CD4-positive, alpha-beta memory T cell (primary cell): ENCODE measurements around the gene ADAM19. TPM values are rescaled to one million over a fixed set of nuclear protein-coding genes. Genes with fewer than 3 reads are reported as not detected.

Experiments used
- CTCF ChIA-PET: fragments of 350-600 bp; sonication (Branson Sonifier 250); formaldehyde crosslinking; loops from one replicate; lab custom pipeline; 2021; ENCODE audit warnings: inconsistent platforms; ENCODE audit not compliant: partially characterized antibody; lab: Charles Lee
- POLR2A ChIA-PET: fragments of 350-600 bp; sonication (Branson Sonifier 250); formaldehyde crosslinking; loops from one replicate; lab custom pipeline; 2021; ENCODE audit not compliant: partially characterized antibody; lab: Charles Lee
- DNase-seq, 5 donors: peaks; one replicate each; pipeline versions ENCODE4 v3.0.0 to v3.0.0-alpha.2; 2020 to 2022; ENCODE audit warnings: mixed read lengths in 1 of 5
- H3K27ac ChIP-seq: one replicate; pipeline ENCODE4 v1.7.0; 2013; ENCODE audit warnings: low read depth, low read length
- H3K27me3 ChIP-seq: 2 replicates; pipeline ENCODE4 v1.7.0; 2013; ENCODE audit warnings: mild to moderate bottlenecking, low read length, moderate library complexity; ENCODE audit not compliant: insufficient read depth
- H3K36me3 ChIP-seq: 2 replicates; pipeline ENCODE4 v1.7.0; 2013; ENCODE audit warnings: mild to moderate bottlenecking, low read length, moderate library complexity; ENCODE audit not compliant: insufficient read depth
- H3K4me1 ChIP-seq: 2 replicates; pipeline ENCODE4 v1.7.0; 2013; ENCODE audit warnings: mild to moderate bottlenecking, low read length, moderate library complexity; ENCODE audit not compliant: insufficient read depth
- H3K4me3 ChIP-seq, 2 donors: one replicate each; pipeline ENCODE4 v1.7.0; 2013; ENCODE audit warnings: low read length in 2 of 2, mild to moderate bottlenecking in 1 of 2
- H3K9me3 ChIP-seq, 2 donors: one replicate each; pipeline ENCODE4 v1.7.0; 2013; ENCODE audit warnings: low read length in 2 of 2, control low read depth in 1 of 2; ENCODE audit not compliant: control insufficient read depth in 1 of 2
- H3K27ac Mint-ChIP-seq, 7 donors: one replicate each; pipeline ENCODE4 v1.8.0; 2020 to 2021; ENCODE audit warnings: mixed read lengths in 7 of 7, mild to moderate bottlenecking in 6 of 7, inconsistent platforms in 3 of 7, moderate library complexity in 3 of 7
- H3K27me3 Mint-ChIP-seq, 2 donors: one replicate each; pipeline ENCODE4 v1.8.0; 2020 to 2021; ENCODE audit warnings: mixed read lengths in 2 of 2
- H3K36me3 Mint-ChIP-seq, 2 donors: one replicate each; pipeline ENCODE4 v1.8.0; 2020 to 2021; ENCODE audit warnings: mixed read lengths in 2 of 2, inconsistent platforms in 1 of 2, mild to moderate bottlenecking in 1 of 2
- H3K4me1 Mint-ChIP-seq, 4 donors: one replicate each; pipeline ENCODE4 v1.8.0; 2020 to 2021; ENCODE audit warnings: mixed read lengths in 4 of 4, mild to moderate bottlenecking in 1 of 4
- H3K4me3 Mint-ChIP-seq, 8 donors: one replicate each; pipeline ENCODE4 v1.8.0; 2020 to 2021; ENCODE audit warnings: mixed read lengths in 8 of 8, mild to moderate bottlenecking in 7 of 8, moderate library complexity in 6 of 8, inconsistent platforms in 3 of 8
- H3K9me3 Mint-ChIP-seq, 8 donors: one replicate each; pipeline ENCODE4 v1.8.0; 2020 to 2021; ENCODE audit warnings: mixed read lengths in 8 of 8, mild to moderate bottlenecking in 5 of 8, inconsistent platforms in 3 of 8, moderate library complexity in 1 of 8
- intact Hi-C: fragments of 100-400 bp; cut with micrococcal nuclease; formaldehyde crosslinking; loops from one replicate; pipeline ENCODE4 v1.15.1; 2023
- polyA plus RNA-seq, 2 donors: library from polyadenylated mRNA; unstranded; fragments of 300-500 nt; fragmentation: Illumina TruSeq; gene quantifications; one replicate each; pipeline ENCODE4 v1.2.3, GENCODE V29; 2021
- total RNA-seq, 2 experiments: library from RNA; stranded (reverse); gene quantifications; one replicate each; pipeline ENCODE4 v1.2.3, GENCODE V29; 2021

Gene ADAM19
- total and polyA plus RNA-seq, 4 experiments from 2014 or later = 1.9 to 33.9 (median 28.0) TPM

GRCh38 chr5:157552650-157553049 is 22.9 kb downstream of the ADAM19 start:
- peaks cover 73 to 92% (median 83%) of the 10 kb centered on the region in 4 donors for H3K4me1 Mint-ChIP-seq
- H3K9me3 Mint-ChIP-seq = peaks cover 0 to 2% (median 0%) of the 10 kb centered on the region in 8 donors
- Histone ChIP-seq H3K4me1 (peaks cover 97% of the 10 kb centered on the region), H3K27me3 (no peaks in the 10 kb centered on the region), H3K36me3 (no peaks in the 10 kb centered on the region), H3K9me3 (no peaks in the 10 kb centered on the region), H3K27ac (no peak overlapping the region), H3K4me3 (no peak overlapping the region)
- peak overlapping the region in 4 of 8 donors; percentile 36 to 80 (median 48) for H3K4me3 Mint-ChIP-seq
- ChIA-PET CTCF (interaction anchor here (0.7 to 1.4 kb wide), 3 partner anchors 11 to 50 kb away, joined by 4 to 6 read pairs (median 5); no protein-coding TSS in a partner anchor), POLR2A (interaction anchor here (1.4 to 4.3 kb wide), 3 partner anchors 12 to 19 kb away, joined by 11 to 60 read pairs (median 14); no protein-coding TSS in a partner anchor)
- H3K27me3 Mint-ChIP-seq = no peaks in the 10 kb centered on the region
- DNase-seq = no peak
- peaks cover 33 to 40% of the 10 kb centered on the region in 2 donors for H3K36me3 Mint-ChIP-seq
- intact Hi-C loops = loop anchor here (1.0 to 2.0 kb wide), 2 partner anchors 8 to 18 kb away; no protein-coding TSS in a partner anchor
- peak overlapping the region; percentile 62 to 98 (median 95) for H3K27ac Mint-ChIP-seq

GRCh38 chr5:157550663-157551062 is 24.9 kb downstream of the ADAM19 start:
- no peaks in the 10 kb centered on the region for H3K36me3 ChIP-seq
- no peaks in the 10 kb centered on the region for H3K9me3 ChIP-seq
- no peak for DNase-seq
- Mint-ChIP-seq H3K4me3 (peak overlapping the region in 7 of 8 donors; percentile 57 to 91 (median 77)), H3K9me3 (peaks cover 0 to 2% (median 0%) of the 10 kb centered on the region in 8 donors), H3K4me1 (peaks cover 78 to 93% (median 86%) of the 10 kb centered on the region in 4 donors), H3K27me3 (no peaks in the 10 kb centered on the region), H3K27ac (peak overlapping the region; percentile 93 to 98 (median 96)), H3K36me3 (peaks cover 23 to 34% of the 10 kb centered on the region in 2 donors)
- peaks cover 100% of the 10 kb centered on the region for H3K4me1 ChIP-seq
- H3K27me3 ChIP-seq = no peaks in the 10 kb centered on the region
- intact Hi-C loops = no loop called here
- ChIA-PET POLR2A (interaction anchor here (0.9 to 4.3 kb wide), 9 partner anchors 10 to 277 kb away, joined by 3 to 60 read pairs (median 6); partner anchors contain the start of gene ADAM19), CTCF (interaction anchor here (0.7 to 2.0 kb wide), 5 partner anchors 9 to 167 kb away, joined by 3 to 7 read pairs (median 3); no protein-coding TSS in a partner anchor)
- no peak overlapping the region for H3K4me3 ChIP-seq
- no peak overlapping the region for H3K27ac ChIP-seq

- no peak for DNase-seq
- peaks cover 0 to 2% (median 0%) of the 10 kb centered on the region in 8 donors for H3K9me3 Mint-ChIP-seq
- H3K4me3 ChIP-seq = no peak overlapping the region
- CTCF ChIA-PET = interaction anchor here (0.7 to 2.0 kb wide), 5 partner anchors 8 to 167 kb away, joined by 3 to 7 read pairs (median 3); no protein-coding TSS in a partner anchor
- peaks cover 100% of the 10 kb centered on the region for H3K4me1 ChIP-seq
- H3K27ac ChIP-seq = peak overlapping the region; percentile 44
- H3K9me3 ChIP-seq = no peaks in the 10 kb centered on the region
- no peaks in the 10 kb centered on the region for H3K27me3 Mint-ChIP-seq
- peaks cover 18 to 34% of the 10 kb centered on the region in 2 donors for H3K36me3 Mint-ChIP-seq
- intact Hi-C loops = loop anchor here (1.0 to 10.0 kb wide), 2 partner anchors 9 to 395 kb away; no protein-coding TSS in a partner anchor
- H3K27ac Mint-ChIP-seq = peak overlapping the region; percentile 93 to 98 (median 96)
- H3K4me1 Mint-ChIP-seq = peaks cover 78 to 93% (median 86%) of the 10 kb centered on the region in 4 donors
- POLR2A ChIA-PET = interaction anchor here (1.0 to 4.3 kb wide), 9 partner anchors 10 to 276 kb away, joined by 3 to 60 read pairs (median 6); partner anchors contain the start of genes ADAM19 and SOX30
- peak overlapping the region; percentile 17 to 91 (median 78) for H3K4me3 Mint-ChIP-seq
- H3K27me3 ChIP-seq = no peaks in the 10 kb centered on the region
- no peaks in the 10 kb centered on the region for H3K36me3 ChIP-seq
Observed at GRCh38 chr5:157549954-157550549, 25.5 kb downstream of the ADAM19 start.

- peaks cover 0 to 2% (median 0%) of the 10 kb centered on the region in 8 donors for H3K9me3 Mint-ChIP-seq
- peak overlapping the region; percentile 57 to 91 (median 80) for H3K4me3 Mint-ChIP-seq
- CTCF ChIA-PET = interaction anchor here (1.1 to 1.6 kb wide), 2 partner anchors 9 to 22 kb away, joined by 4 to 5 read pairs; no protein-coding TSS in a partner anchor
- Histone ChIP-seq H3K27me3 (no peaks in the 10 kb centered on the region), H3K27ac (peak overlapping the region; percentile 44), H3K4me1 (peaks cover 100% of the 10 kb centered on the region), H3K4me3 (peak overlapping the region in 1 of 2 donors; percentile 9), H3K9me3 (no peaks in the 10 kb centered on the region), H3K36me3 (no peaks in the 10 kb centered on the region)
- H3K27ac Mint-ChIP-seq = peak overlapping the region; percentile 93 to 98 (median 96)
- intact Hi-C loops = loop anchor here (1.0 to 10.0 kb wide), 2 partner anchors 8 to 394 kb away; no protein-coding TSS in a partner anchor
- no peak for DNase-seq
- no peaks in the 10 kb centered on the region for H3K27me3 Mint-ChIP-seq
- H3K36me3 Mint-ChIP-seq = peaks cover 17 to 34% of the 10 kb centered on the region in 2 donors
- H3K4me1 Mint-ChIP-seq = peaks cover 78 to 93% (median 86%) of the 10 kb centered on the region in 4 donors
- POLR2A ChIA-PET = interaction anchor here (0.9 to 4.3 kb wide), 9 partner anchors 9 to 103 kb away, joined by 3 to 60 read pairs (median 4); partner anchors contain the start of gene SOX30
Observed at GRCh38 chr5:157549283-157549629, 26.3 kb downstream of the ADAM19 start.

- intact Hi-C loops = loop anchor here (1.0 to 10.0 kb wide), 2 partner anchors 7 to 394 kb away; no protein-coding TSS in a partner anchor
- peak overlapping the region; percentile 93 to 98 (median 96) for H3K27ac Mint-ChIP-seq
- Histone ChIP-seq H3K36me3 (no peaks in the 10 kb centered on the region), H3K9me3 (no peaks in the 10 kb centered on the region), H3K4me3 (no peak overlapping the region), H3K27ac (peak overlapping the region; percentile 44), H3K27me3 (no peaks in the 10 kb centered on the region), H3K4me1 (peaks cover 100% of the 10 kb centered on the region)
- ChIA-PET POLR2A (interaction anchor here (0.9 to 4.3 kb wide), 6 partner anchors 8 to 68 kb away, joined by 3 to 60 read pairs (median 4); no protein-coding TSS in a partner anchor), CTCF (interaction anchor here (1.1 to 1.6 kb wide), 2 partner anchors 10 to 23 kb away, joined by 4 to 5 read pairs; no protein-coding TSS in a partner anchor)
- H3K4me1 Mint-ChIP-seq = peaks cover 79 to 94% (median 89%) of the 10 kb centered on the region in 4 donors
- H3K27me3 Mint-ChIP-seq = no peaks in the 10 kb centered on the region
- no peak for DNase-seq
- peaks cover 17 to 34% of the 10 kb centered on the region in 2 donors for H3K36me3 Mint-ChIP-seq
- H3K4me3 Mint-ChIP-seq = peak overlapping the region; percentile 31 to 91 (median 79)
- peaks cover 0 to 2% (median 0%) of the 10 kb centered on the region in 8 donors for H3K9me3 Mint-ChIP-seq
Observed at GRCh38 chr5:157548513-157549282, 26.9 kb downstream of the ADAM19 start.

GRCh38 chr5:157547941-157548512 is 27.5 kb downstream of the ADAM19 start:
- Histone ChIP-seq H3K4me1 (peaks cover 100% of the 10 kb centered on the region), H3K9me3 (no peaks in the 10 kb centered on the region), H3K27me3 (no peaks in the 10 kb centered on the region), H3K27ac (peak overlapping the region; percentile 44), H3K4me3 (peak overlapping the region in 1 of 2 donors; percentile 0), H3K36me3 (no peaks in the 10 kb centered on the region)
- intact Hi-C loops = loop anchor here (10.0 kb wide), 1 partner anchor 393 kb away; no protein-coding TSS in a partner anchor
- peaks cover 86 to 100% (median 94%) of the 10 kb centered on the region in 4 donors for H3K4me1 Mint-ChIP-seq
- H3K4me3 Mint-ChIP-seq = peak overlapping the region; percentile 70 to 91 (median 82)
- ChIA-PET CTCF (interaction anchor here (1.5 kb wide), 1 partner anchor 47 kb away, joined by 3 read pairs; no protein-coding TSS in a partner anchor), POLR2A (interaction anchor here (0.9 to 9.2 kb wide), 4 partner anchors 10 to 24 kb away, joined by 3 to 220 read pairs (median 8); partner anchors contain the start of gene ADAM19)
- peak overlapping the region; percentile 93 to 98 (median 96) for H3K27ac Mint-ChIP-seq
- H3K9me3 Mint-ChIP-seq = peaks cover 0 to 2% (median 0%) of the 10 kb centered on the region in 8 donors
- H3K36me3 Mint-ChIP-seq = peaks cover 17 to 34% of the 10 kb centered on the region in 2 donors
- DNase-seq = peak in 1 of 5 donors; percentile 26
- no peaks in the 10 kb centered on the region for H3K27me3 Mint-ChIP-seq
